ENCODE data around the gene ZNF536. TPM values are rescaled to one million over a fixed set of nuclear protein-coding genes. Genes with fewer than 3 reads are reported as not detected.

Gene ZNF536
- total and polyA plus RNA-seq, 10 of the 15 experiments (the other 5 are each of a cell fraction or from before 2014, with no cell fraction given) = not detected

DNA sequence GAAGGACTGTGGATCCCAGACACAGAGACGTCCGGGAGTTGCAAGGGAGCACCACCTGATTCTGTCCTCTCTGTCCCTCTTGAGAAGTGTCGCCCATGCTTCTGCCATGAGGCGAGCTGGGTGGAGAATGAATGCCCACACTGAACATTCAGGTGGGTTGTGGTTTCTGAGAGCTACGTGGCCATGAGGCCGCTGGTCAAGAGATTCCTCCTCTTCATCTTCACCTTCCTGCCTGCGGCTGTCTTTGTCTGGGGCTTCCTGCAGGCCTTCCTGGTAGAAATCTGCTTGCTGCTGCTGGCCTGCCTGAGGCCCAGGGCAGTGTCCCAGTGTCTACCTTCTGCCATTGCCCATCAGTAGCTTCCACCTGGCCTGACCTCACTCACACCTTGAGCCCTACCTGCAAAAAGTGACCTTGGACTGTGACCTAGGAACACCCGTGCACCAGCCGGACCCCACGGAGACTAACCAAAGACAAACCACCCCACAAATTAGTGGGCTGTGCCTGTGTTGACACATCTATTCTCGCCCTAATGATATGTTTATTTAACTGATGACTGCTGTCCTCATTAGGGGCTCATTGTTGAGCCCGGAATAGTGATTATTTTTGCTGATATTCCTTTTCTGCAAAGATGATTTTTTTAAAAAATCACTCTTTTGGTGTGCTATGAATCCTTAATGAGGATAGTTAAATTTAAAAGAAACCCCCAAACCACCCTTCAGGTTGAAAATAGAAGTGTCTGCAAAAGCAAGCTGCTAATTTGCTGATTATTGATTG is 38.7 kb upstream of the ZNF536 start:
- 26% methylated on average over 12 of the region's 12 CpGs for WGBS (ENCODE audit: insufficient coverage, insufficient replicate concordance, low lambda C conversion rate, missing lambda C conversion rate)
- in situ Hi-C loops (cut with MboI) (no loop called here), intact Hi-C loops (cut with micrococcal nuclease; ENCODE audit: unreplicated experiment) (no loop called here)
- no peaks in the 10 kb centered on the region for H3K36me3 ChIP-seq (ENCODE audit: control insufficient read depth in 2 of 2, insufficient read depth in 2 of 2, low read length in 1 of 2)
- no peak overlapping the region for H3K27ac ChIP-seq (ENCODE audit: control insufficient read depth, insufficient read depth)
- ChIA-PET CTCF (no interaction called here), POLR2A (no interaction called here), RAD21 (ENCODE audit: unreplicated experiment) (no interaction called here), SMC1A (ENCODE audit: uncharacterized antibody, unreplicated experiment) (no interaction called here)
- no TSS peak for BruUV-seq (replicated peaks)
- H3K9me3 ChIP-seq (replicated peaks; ENCODE audit: control insufficient read depth, insufficient read depth, low read length) = no peaks in the 10 kb centered on the region
- DNase-seq (ENCODE audit: low read depth, low spot score) = no peak
- H3K27me3 ChIP-seq (replicated peaks in 1 of 2; ENCODE audit: control insufficient read depth in 2 of 2, insufficient read depth in 2 of 2, low read length in 1 of 2) = no peaks in the 10 kb centered on the region
- no peak for FAIRE-seq
- H3K4me2 ChIP-seq (ENCODE audit: control insufficient read depth, insufficient read depth) = no peak overlapping the region
- H3K79me2 ChIP-seq (ENCODE audit: control insufficient read depth, insufficient read depth, low read length) = no peaks in the 10 kb centered on the region
- no peaks in the 10 kb centered on the region for H4K20me1 ChIP-seq (ENCODE audit: control insufficient read depth, insufficient read depth)
- H3K4me1 ChIP-seq (ENCODE audit: control insufficient read depth, insufficient read depth, low read length) = no peaks in the 10 kb centered on the region
- no peak for ATAC-seq
- no peak for TF ChIP-seq SMC3 (IDR thresholded peaks at IDR 0.05; ENCODE audit: borderline replicate concordance, low read length)
- TF ChIP-seq, protein P1, sequence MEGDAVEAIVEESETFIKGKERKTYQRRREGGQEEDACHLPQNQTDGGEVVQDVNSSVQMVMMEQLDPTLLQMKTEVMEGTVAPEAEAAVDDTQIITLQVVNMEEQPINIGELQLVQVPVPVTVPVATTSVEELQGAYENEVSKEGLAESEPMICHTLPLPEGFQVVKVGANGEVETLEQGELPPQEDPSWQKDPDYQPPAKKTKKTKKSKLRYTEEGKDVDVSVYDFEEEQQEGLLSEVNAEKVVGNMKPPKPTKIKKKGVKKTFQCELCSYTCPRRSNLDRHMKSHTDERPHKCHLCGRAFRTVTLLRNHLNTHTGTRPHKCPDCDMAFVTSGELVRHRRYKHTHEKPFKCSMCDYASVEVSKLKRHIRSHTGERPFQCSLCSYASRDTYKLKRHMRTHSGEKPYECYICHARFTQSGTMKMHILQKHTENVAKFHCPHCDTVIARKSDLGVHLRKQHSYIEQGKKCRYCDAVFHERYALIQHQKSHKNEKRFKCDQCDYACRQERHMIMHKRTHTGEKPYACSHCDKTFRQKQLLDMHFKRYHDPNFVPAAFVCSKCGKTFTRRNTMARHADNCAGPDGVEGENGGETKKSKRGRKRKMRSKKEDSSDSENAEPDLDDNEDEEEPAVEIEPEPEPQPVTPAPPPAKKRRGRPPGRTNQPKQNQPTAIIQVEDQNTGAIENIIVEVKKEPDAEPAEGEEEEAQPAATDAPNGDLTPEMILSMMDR (IDR thresholded peaks at IDR 0.05 in 2 of 3, conservative IDR thresholded peaks at IDR 0.05 in 1 of 3; ENCODE audit: control insufficient read depth in 2 of 3, extremely low read depth in 1 of 3, insufficient read depth in 1 of 3, low read depth in 3 of 3, low read length in 3 of 3) = no peak
- TF ChIP-seq, protein P2, sequence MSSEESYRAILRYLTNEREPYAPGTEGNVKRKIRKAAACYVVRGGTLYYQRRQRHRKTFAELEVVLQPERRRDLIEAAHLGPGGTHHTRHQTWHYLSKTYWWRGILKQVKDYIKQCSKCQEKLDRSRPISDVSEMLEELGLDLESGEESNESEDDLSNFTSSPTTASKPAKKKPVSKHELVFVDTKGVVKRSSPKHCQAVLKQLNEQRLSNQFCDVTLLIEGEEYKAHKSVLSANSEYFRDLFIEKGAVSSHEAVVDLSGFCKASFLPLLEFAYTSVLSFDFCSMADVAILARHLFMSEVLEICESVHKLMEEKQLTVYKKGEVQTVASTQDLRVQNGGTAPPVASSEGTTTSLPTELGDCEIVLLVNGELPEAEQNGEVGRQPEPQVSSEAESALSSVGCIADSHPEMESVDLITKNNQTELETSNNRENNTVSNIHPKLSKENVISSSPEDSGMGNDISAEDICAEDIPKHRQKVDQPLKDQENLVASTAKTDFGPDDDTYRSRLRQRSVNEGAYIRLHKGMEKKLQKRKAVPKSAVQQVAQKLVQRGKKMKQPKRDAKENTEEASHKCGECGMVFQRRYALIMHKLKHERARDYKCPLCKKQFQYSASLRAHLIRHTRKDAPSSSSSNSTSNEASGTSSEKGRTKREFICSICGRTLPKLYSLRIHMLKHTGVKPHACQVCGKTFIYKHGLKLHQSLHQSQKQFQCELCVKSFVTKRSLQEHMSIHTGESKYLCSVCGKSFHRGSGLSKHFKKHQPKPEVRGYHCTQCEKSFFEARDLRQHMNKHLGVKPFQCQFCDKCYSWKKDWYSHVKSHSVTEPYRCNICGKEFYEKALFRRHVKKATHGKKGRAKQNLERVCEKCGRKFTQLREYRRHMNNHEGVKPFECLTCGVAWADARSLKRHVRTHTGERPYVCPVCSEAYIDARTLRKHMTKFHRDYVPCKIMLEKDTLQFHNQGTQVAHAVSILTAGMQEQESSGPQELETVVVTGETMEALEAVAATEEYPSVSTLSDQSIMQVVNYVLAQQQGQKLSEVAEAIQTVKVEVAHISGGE (CRISPR knock-in tag; IDR thresholded peaks at IDR 0.05) = no peak
- H3K4me3 ChIP-seq = no peak overlapping the region
- H2AFZ ChIP-seq (ENCODE audit: control insufficient read depth, low read depth, low read length) = no peak overlapping the region
- no peak overlapping the region for H3K9ac ChIP-seq (ENCODE audit: control insufficient read depth, insufficient read depth, low read length)
